GM12878 (cell line): Measurements from ENCODE around the gene ATP13A4. TPM values are rescaled to one million over a fixed set of nuclear protein-coding genes. Genes with fewer than 3 reads are reported as not detected.

ENCODE experiments used
- ATAC-seq: fragments of 200-7000 bp; cut with Tn5 transposase; 3 replicates; pipeline ENCODE4 v1.9.1; 2020; ENCODE audit warnings: mild to moderate bottlenecking, moderate library complexity
- BruUV-seq: library from RNA; stranded (reverse); fragments of 400-500 nt; replicated peaks from 2 replicates; lab custom pipeline; 2021; lab: Mats Ljungman, UMichigan
- CTCF ChIA-PET: fragments of 300-600 bp; sonication (Branson Sonifier 250); formaldehyde crosslinking; extraction: SDS; loops from one replicate; lab custom pipeline; 2021; ENCODE audit warnings: inconsistent platforms; lab: Yijun Ruan, JAX
- POLR2A ChIA-PET: fragments of 350-600 bp; formaldehyde crosslinking; extraction: SDS; loops from one replicate; lab custom pipeline; 2021; ENCODE audit warnings: inconsistent platforms; lab: Charles Lee
- RAD21 ChIA-PET: fragments of 300-600 bp; sonication (Branson Sonifier 250); formaldehyde crosslinking; loops from one replicate; lab custom pipeline; 2023; ENCODE audit warnings: antibody characterized with exemption; ENCODE audit not compliant: unreplicated experiment; lab: Charles Lee
- SMC1A ChIA-PET: fragments of 300-600 bp; sonication (Branson Sonifier 250); formaldehyde crosslinking; loops from one replicate; lab custom pipeline; 2023; ENCODE audit not compliant: unreplicated experiment, uncharacterized antibody; lab: Charles Lee
- DNase-seq: peaks from one replicate; pipeline ENCODE4 v3.0.0-alpha.2; 2011; ENCODE audit warnings: low read depth, low spot score
- FAIRE-seq: peaks from 3 replicates; lab custom pipeline; 2011; peaks lifted over from hg19 to GRCh38; lab: Jason Lieb, UNC
- H2AFZ ChIP-seq: 2 replicates; pipeline ENCODE4 v1.6.0; 2011; ENCODE audit warnings: low read depth, low read length, control low read depth; ENCODE audit not compliant: control insufficient read depth
- H3K27ac ChIP-seq: 2 replicates; pipeline ENCODE4 v1.5.1; 2011; ENCODE audit warnings: control low read depth; ENCODE audit not compliant: control insufficient read depth, insufficient read depth
- H3K27me3 ChIP-seq, 2 experiments: replicated peaks in 1 of 2; 2 replicates each; pipeline versions ENCODE4 v1.6.0 to v1.6.1; 2011; ENCODE audit warnings: low read length in 1 of 2; ENCODE audit not compliant: control insufficient read depth in 2 of 2, insufficient read depth in 2 of 2
- H3K36me3 ChIP-seq, 2 experiments: 2 replicates each; pipeline ENCODE4 v1.5.1; 2011; ENCODE audit warnings: low read length in 1 of 2; ENCODE audit not compliant: control insufficient read depth in 2 of 2, insufficient read depth in 2 of 2
- H3K4me1 ChIP-seq: 2 replicates; pipeline ENCODE4 v1.6.1; 2011; ENCODE audit warnings: mild to moderate bottlenecking, low read length, moderate library complexity, mixed read lengths; ENCODE audit not compliant: control insufficient read depth, insufficient read depth
- H3K4me2 ChIP-seq: 2 replicates; pipeline ENCODE4 v1.6.0; 2011; ENCODE audit warnings: control low read depth; ENCODE audit not compliant: control insufficient read depth, insufficient read depth
- H3K4me3 ChIP-seq: fragments of 200-600 bp; sonication (generic); 2 replicates; pipeline ENCODE4 v1.5.1; 2016
- H3K79me2 ChIP-seq: 2 replicates; pipeline ENCODE4 v1.6.0; 2011; ENCODE audit warnings: low read length; ENCODE audit not compliant: control insufficient read depth, insufficient read depth
- H3K9ac ChIP-seq: 2 replicates; pipeline ENCODE4 v1.8.0; 2011; ENCODE audit warnings: low read length, control low read depth, mixed read lengths; ENCODE audit not compliant: control insufficient read depth, insufficient read depth
- H3K9me3 ChIP-seq: replicated peaks from 3 replicates; pipeline ENCODE4 v1.5.1; 2011; ENCODE audit warnings: mild to moderate bottlenecking, low read length; ENCODE audit not compliant: control insufficient read depth, insufficient read depth
- H4K20me1 ChIP-seq: 2 replicates; pipeline ENCODE4 v1.6.0; 2011; ENCODE audit not compliant: control insufficient read depth, insufficient read depth
- BRCA1 ChIP-seq: IDR thresholded peaks from 2 replicates; pipeline ENCODE4 v1.6.1; 2011; ENCODE audit warnings: low read depth, low read length, improper control_type of control experiment
- CREB1 ChIP-seq: IDR thresholded peaks from 2 replicates; pipeline ENCODE4 v1.6.1; 2012; ENCODE audit warnings: low read depth, mild to moderate bottlenecking, inconsistent platforms
- CTCF ChIP-seq, 3 experiments: IDR thresholded peaks in 2 of 3; conservative IDR thresholded peaks in 1 of 3; 2 replicates each; pipeline ENCODE4 v1.5.1; 2011; ENCODE audit warnings: low read depth in 3 of 3, low read length in 3 of 3, mild to moderate bottlenecking in 3 of 3, control low read depth in 2 of 3, moderate library complexity in 2 of 3, inconsistent platforms in 1 of 3, mixed read lengths in 1 of 3; ENCODE audit not compliant: control insufficient read depth in 2 of 3, insufficient read depth in 1 of 3; ENCODE audit errors: extremely low read depth in 1 of 3
- KLF5 ChIP-seq: fragments of 450-650 bp; IDR thresholded peaks from 2 replicates; pipeline ENCODE4 v1.6.1; 2014; ENCODE audit warnings: mild to moderate bottlenecking; ENCODE audit not compliant: partially characterized antibody
- NKRF ChIP-seq: fragments of 450-650 bp; conservative IDR thresholded peaks from 2 replicates; pipeline ENCODE4 v1.6.1; 2017; ENCODE audit warnings: mild to moderate bottlenecking, moderate library complexity
- NR2C2 ChIP-seq: IDR thresholded peaks from 2 replicates; pipeline ENCODE4 v1.6.1; 2011; ENCODE audit warnings: borderline replicate concordance, low read depth; ENCODE audit not compliant: control insufficient read depth, insufficient read length
- NR2F1 ChIP-seq: fragments of 450-650 bp; conservative IDR thresholded peaks from 2 replicates; pipeline ENCODE4 v1.6.1; 2017; ENCODE audit warnings: mild to moderate bottlenecking
- PAX8 ChIP-seq: fragments of 450-650 bp; IDR thresholded peaks from 2 replicates; pipeline ENCODE4 v1.6.1; 2017; ENCODE audit warnings: mild to moderate bottlenecking, moderate library complexity
- RUNX3 ChIP-seq: IDR thresholded peaks from 2 replicates; pipeline ENCODE4 v1.6.1; 2012; ENCODE audit warnings: low read length, inconsistent platforms
- SIN3A ChIP-seq: IDR thresholded peaks from 2 replicates; pipeline ENCODE4 v1.6.1; 2012; ENCODE audit warnings: low read depth, low read length, improper control_type of control experiment
- SMAD1 ChIP-seq: fragments of 450-650 bp; IDR thresholded peaks from 2 replicates; pipeline ENCODE4 v1.6.1; 2018; ENCODE audit warnings: mild to moderate bottlenecking, low read depth; ENCODE audit not compliant: partially characterized antibody
- TCF7 ChIP-seq: IDR thresholded peaks from 2 replicates; pipeline ENCODE4 v1.6.1; 2014; ENCODE audit warnings: antibody characterized with exemption, borderline replicate concordance
- YBX1 ChIP-seq: fragments of 450-650 bp; IDR thresholded peaks from 2 replicates; pipeline ENCODE4 v1.6.1; 2016; ENCODE audit warnings: antibody characterized with exemption
- in situ Hi-C: fragments of 300-500 bp; cut with MboI; formaldehyde crosslinking; loops from 9 replicates; pipeline ENCODE4 v1.14.3; 2018; ENCODE audit warnings: mixed read lengths
- intact Hi-C: fragments of 100-400 bp; cut with micrococcal nuclease; formaldehyde crosslinking; loops from one replicate; pipeline ENCODE4 v1.14.2; 2022; ENCODE audit not compliant: unreplicated experiment
- polyA plus RNA-seq, 11 experiments: library from polyadenylated mRNA; depleted of rRNA in 4 of 11; unstranded in 6 of 11; stranded (reverse) in 5 of 11; fragments of >200 nt; fragmentation: Nextera tagmentation in 4 of 11; fragmentation: Illumina TruSeq in 1 of 11; extraction: Ambion mirVana in 4 of 11; extraction: Trizol in 1 of 11; gene quantifications; 1 replicate in 1 of 11; 2 replicates in 10 of 11; pipeline versions ENCODE4 v1.2.1 to v1.2.3, GENCODE V29; 2011 to 2016; ENCODE audit warnings: inconsistent platforms in 2 of 11, missing spikeins in 2 of 11, low read depth in 1 of 11
- total RNA-seq, 4 experiments: library from RNA; depleted of rRNA in 3 of 4; stranded (reverse); fragments of >200 nt in 3 of 4; fragmentation: Illumina TruSeq in 1 of 4; extraction: Trizol in 1 of 4; gene quantifications; 2 replicates each; pipeline versions ENCODE4 v1.2.1 to v1.2.3, GENCODE V29; 2013 to 2021

Gene ATP13A4
- total and polyA plus RNA-seq, 10 of the 15 experiments (the other 5 are each of a cell fraction or from before 2014, with no cell fraction given), result 0.29 to 1.7 (median 1.0) TPM; not detected in 1

- TF ChIP-seq NKRF (no peak), SMAD1 (no peak), SIN3A (no peak)
Measured at GRCh38 chr3:193403307-193403706, 151.4 kb downstream of the ATP13A4 start (continued).

- DNase-seq, result no peak
- SMC1A ChIA-PET, result no interaction called here
- no peak for FAIRE-seq
Measured at GRCh38 chr3:193400304-193400703, 154.4 kb downstream of the ATP13A4 start.

More at GRCh38 chr3:193400304-193400703, 154.4 kb downstream of the ATP13A4 start:
- no peaks in the 10 kb centered on the region for H3K9me3 ChIP-seq
- H4K20me1 ChIP-seq, result no peaks in the 10 kb centered on the region
- H3K36me3 ChIP-seq, result no peaks in the 10 kb centered on the region
- H3K4me3 ChIP-seq, result no peak overlapping the region
- H3K27me3 ChIP-seq, result no peaks in the 10 kb centered on the region
- no TSS peak for BruUV-seq
- no peak for ATAC-seq
- H3K27ac ChIP-seq, result no peak overlapping the region
- H3K9ac ChIP-seq, result no peak overlapping the region
- no peak overlapping the region for H2AFZ ChIP-seq
- no peaks in the 10 kb centered on the region for H3K4me1 ChIP-seq
- POLR2A ChIA-PET, result no interaction called here
- H3K4me2 ChIP-seq, result no peak overlapping the region
- intact Hi-C loops, result no loop called here
- H3K79me2 ChIP-seq, result no peaks in the 10 kb centered on the region
- RAD21 ChIA-PET, result no interaction called here
- in situ Hi-C loops, result no loop called here
- CTCF ChIA-PET, result no interaction called here
- TF ChIP-seq YBX1 (no peak), TCF7 (no peak), CTCF (IDR thresholded peaks at IDR 0.05 in 2 of 3, conservative IDR thresholded peaks at IDR 0.05 in 1 of 3; ENCODE audit: control insufficient read depth in 2 of 3, extremely low read depth in 1 of 3, insufficient read depth in 1 of 3, low read depth in 3 of 3, low read length in 3 of 3) (no peak), SMAD1 (no peak), BRCA1 (no peak), RUNX3 (no peak), KLF5 (no peak), PAX8 (no peak), NR2C2 (no peak), CREB1 (no peak), NR2F1 (no peak)
